GM19468 (cell line): ENCODE results near the gene NKX1-1.
"Not testable (repeated sequence)": the region's sequence is repeated elsewhere in the genome, so short reads cannot be mapped to it uniquely, and the experiment has no call there.

Experiments
- ATAC-seq: cut with Tn5 transposase; IDR thresholded peaks from one replicate; pipeline ENCODE4 v1.9.1; 2021; ENCODE audit warnings: mild to moderate bottlenecking, moderate library complexity, moderate number of reproducible peaks; ENCODE audit not compliant: unreplicated experiment; ENCODE audit errors: extremely low read depth

Gene NKX1-1

DNA sequence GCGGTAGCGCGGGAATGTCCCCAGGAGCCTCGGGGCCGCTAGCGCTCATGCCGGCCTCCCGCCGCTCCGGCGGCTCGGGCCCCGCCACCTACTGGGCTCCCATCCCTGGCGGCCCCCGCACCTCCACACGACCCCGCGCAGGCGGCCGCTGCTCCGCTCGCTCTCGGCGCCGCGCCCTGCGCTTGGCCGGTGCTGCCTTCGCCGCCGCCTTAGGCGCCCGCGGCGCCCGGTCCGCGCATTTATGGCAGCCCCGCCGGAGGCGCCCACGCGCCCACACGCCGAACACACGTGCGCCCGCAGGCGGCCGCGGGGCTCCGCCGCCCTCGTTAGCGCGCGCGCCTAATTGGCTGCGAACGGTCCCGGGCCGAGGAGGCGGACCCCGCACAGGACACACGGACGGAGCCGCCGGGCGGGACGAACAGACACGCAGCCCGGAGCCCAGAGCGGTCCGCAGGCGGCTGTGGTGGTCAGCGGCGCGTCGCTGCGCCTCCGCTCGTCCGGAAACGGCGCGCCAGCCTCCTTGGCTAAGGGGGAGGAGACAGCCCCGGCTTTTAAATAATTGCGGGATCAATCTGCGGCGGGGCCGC lies at the start of gene NKX1-1:
Gene NKX1-1 (minus strand): TSS at position 49 of the 587 bp plus-strand sequence. CDS start 0 bp downstream, at position 49.
- no peak for ATAC-seq

GRCh38 chr4:1453731-1454130 lies 47.5 kb upstream of the NKX1-1 start:
- ATAC-seq = no peak

GRCh38 chr4:1452431-1453051 lies 46.3 kb upstream of the NKX1-1 start:
- no peak for ATAC-seq

- no peak for ATAC-seq
Measured at GRCh38 chr4:1451752-1452122, 45.5 kb upstream of the NKX1-1 start.

- ATAC-seq = no peak
Measured at GRCh38 chr4:1451106-1451751, 45.0 kb upstream of the NKX1-1 start.

DNA sequence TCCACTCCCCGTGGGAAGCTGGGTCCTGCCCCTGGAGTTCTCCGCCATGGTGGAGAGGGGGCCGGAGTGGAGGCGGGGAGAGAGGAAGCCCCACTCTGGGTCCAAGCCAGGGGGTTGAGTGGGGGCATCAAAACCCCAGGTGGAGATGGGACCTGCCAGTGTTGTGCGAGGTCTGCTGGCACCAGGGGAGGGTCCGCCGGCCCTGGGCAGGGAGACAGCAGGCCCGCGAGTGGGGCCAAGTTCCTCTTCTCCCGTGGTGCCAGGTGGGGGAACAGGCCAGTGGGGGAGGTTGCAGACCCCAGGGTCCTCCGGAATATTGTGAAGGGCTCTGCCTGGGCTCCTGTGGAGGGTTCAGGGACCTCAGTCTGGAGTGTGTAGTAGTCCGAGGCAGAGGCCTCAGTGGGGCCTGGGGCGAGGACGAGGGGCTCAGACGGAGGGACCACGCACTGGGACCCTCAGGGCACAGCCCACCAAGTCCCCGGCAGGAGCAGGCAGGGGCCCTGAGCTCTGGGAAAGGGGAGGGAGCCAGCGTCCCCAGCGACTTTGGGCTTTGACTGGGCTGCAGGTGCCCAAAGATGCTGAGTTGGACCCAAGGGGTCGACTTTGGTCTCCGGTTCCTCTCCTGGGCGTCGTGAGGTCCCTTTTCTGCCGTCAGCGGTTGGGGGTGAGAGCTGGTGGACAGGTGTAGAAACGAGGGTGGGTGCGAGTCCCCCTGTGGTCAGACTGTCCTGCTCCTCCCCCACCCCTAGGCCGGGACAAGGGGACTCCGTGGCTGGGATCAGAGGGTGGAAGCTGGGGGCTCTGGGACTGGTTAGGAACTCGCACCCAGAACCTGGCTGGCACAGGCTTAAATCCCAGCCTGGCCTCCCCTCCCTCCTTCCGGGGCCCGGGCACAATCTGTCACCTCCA lies 43.8 kb upstream of the NKX1-1 start:
- ATAC-seq = no peak

DNA sequence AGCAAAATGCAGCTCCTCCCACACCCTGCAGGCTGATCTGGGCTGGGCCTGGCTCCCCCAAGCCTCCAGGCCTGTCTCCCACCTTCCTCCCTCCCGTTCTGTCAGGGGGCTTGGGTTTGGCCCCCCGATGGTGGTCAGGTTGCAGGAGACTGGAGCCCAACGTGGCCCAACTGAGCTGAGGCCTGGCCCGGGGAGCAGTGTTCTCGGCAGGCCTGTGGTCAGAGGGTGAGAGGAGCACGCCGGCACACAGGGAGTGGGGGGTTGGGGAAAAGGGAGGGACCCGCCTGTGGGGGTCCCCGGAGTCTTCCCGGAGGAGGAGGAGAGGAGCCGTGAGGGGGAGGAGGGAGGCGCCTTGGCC lies 43.2 kb upstream of the NKX1-1 start:
- ATAC-seq = no peak

DNA sequence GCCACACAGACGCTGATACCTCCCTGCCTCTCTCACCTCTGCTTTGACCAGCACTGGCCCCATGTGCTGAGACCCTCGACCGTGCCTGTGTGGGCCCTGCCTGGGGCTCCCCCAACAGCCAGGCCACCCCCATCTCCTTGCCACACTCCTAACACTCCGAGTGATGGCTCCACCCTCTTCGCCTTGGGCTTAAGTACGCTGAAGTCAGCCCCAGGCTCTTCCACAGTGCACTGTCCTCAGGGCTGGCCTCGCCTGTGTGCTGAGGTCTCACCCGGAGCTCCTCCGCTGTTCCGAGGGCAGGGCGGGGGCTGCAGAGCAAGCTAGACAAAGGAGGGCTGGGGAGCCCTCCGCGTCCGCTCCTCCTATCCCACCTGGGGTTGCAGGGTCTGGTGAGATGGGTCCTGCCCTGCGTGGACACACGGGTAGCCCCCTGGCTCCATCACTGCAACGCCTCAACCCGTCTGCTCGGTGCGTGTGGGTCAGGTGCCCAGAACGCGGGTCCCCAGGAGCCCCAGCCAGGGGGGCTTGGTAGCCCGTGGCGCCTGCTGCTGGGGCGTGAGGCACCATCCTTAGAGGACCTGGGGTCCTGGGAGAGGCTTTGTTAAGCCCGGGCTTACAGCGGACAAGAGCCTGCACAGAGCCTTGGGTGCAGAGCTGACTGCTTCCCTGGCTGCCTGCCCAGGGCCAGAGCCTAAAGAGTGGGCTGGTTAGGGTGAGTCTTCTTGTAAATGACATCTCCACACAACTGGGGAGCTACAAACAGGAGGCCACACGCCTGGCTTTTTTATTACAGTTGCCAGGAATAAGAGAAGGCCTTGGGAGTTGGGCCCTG lies 42.6 kb upstream of the NKX1-1 start:
- ATAC-seq = no peak

GRCh38 chr4:1447676-1448588 lies 41.7 kb upstream of the NKX1-1 start:
- ATAC-seq = no peak

DNA sequence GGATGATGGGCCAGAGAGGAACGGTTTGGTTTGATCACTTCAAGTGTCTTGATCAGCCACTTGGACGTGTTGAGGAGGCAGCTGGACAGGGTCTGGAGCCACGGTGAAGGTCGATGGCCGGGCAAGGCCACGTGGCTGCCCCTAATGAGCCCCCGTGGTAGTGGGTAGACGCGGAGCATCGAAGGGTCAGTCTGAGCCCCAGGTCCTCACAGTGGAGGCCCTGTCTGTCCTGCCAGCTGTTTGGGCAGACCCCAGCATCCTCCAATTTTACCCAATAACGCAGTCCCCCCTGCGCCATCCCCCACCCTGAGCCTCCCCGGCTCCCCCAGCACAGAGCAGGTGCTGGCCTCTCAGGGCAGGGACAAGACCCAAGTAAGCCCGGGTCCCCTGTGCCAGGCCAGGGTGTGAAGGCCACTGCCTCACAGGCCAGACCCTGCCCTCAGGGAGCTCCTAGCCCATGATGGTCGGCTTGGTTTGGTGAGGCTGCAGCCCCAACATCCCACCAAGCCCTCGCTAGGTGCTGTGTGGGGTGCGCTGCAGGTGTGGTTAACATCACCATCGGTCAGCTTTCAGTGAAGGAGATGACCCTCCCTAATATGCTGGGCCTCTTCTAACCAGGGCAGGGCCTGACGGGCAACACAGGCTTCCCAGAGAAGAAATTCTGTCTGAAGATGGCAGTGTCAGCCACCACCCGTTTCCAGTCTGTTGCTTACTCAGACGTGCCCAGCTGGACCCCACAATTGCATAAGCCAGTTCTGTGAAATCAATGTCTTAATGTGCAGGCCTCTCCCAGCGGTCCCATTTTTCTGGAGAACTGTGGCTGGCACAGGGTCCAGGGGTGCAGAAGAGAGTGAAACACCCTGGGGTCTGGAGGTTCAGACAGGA lies 40.5 kb upstream of the NKX1-1 start:
- no peak for ATAC-seq

GRCh38 chr4:1445716-1446445 lies 39.6 kb upstream of the NKX1-1 start:
- ATAC-seq = no peak

DNA sequence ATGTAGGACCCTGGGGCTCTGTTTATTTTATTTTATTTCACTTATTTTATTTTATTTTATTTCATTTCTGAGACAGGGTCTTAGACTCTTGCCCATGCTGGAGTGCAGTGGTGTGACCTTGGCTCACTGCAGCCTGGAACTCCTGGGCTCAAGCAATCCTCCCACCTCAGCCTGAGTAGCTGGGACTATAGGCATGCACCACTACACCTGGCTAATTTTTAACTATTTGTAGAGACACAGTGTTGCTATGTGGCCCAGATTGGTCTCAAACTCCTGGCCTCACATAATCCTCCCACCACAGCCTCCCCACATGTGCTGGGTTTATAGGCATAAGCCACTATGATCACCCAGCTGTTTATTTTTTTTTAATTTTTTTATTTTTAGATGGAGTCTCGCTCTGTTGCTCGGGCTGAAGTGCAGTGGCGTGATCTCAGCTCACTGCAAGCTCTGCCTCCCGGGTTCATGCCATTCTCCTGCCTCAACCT lies 37.5 kb upstream of the NKX1-1 start:
- ATAC-seq = not testable (repeated sequence)

- ATAC-seq = no peak
Measured at GRCh38 chr4:1427010-1427409, 20.8 kb upstream of the NKX1-1 start.

DNA sequence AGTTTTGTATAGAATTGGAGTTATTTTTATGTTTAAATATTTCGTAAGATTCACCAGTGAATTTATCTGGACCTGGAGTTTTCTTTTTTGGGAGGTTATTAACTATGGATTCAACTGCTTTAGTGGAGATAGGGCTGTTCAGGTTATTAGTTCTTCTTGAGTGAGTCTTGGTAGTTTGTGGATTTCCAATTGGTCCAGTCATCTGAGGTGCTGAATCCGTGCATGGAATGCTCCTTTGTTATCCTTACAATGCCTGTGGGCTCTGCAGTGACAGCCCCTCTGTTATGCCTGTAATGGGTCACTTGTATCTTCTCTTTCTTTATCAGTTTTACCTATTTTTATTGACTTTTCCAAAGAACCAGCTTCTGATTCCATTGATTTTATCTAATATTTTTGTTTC lies 15.4 kb upstream of the NKX1-1 start:
- ATAC-seq = no peak

DNA sequence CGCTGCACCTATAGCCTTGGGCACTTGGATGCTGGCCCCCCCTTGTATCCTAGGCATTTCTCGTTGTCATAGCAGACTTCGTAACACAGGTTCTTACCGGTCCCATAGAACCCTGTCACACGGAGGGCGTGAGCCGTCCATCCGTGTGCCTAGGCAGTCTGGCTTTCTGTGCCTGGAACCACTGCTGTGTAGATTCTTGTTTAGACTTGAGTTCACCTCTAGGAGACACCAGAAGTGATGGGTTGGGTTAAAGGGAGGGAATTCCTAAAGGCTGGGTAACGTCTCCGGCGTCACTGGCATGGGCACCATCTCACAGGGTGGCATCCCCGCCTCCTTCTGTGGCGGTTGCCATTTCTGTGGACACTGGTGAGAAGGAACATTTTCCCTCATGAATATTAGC lies 13.5 kb upstream of the NKX1-1 start:
- ATAC-seq = no peak

DNA sequence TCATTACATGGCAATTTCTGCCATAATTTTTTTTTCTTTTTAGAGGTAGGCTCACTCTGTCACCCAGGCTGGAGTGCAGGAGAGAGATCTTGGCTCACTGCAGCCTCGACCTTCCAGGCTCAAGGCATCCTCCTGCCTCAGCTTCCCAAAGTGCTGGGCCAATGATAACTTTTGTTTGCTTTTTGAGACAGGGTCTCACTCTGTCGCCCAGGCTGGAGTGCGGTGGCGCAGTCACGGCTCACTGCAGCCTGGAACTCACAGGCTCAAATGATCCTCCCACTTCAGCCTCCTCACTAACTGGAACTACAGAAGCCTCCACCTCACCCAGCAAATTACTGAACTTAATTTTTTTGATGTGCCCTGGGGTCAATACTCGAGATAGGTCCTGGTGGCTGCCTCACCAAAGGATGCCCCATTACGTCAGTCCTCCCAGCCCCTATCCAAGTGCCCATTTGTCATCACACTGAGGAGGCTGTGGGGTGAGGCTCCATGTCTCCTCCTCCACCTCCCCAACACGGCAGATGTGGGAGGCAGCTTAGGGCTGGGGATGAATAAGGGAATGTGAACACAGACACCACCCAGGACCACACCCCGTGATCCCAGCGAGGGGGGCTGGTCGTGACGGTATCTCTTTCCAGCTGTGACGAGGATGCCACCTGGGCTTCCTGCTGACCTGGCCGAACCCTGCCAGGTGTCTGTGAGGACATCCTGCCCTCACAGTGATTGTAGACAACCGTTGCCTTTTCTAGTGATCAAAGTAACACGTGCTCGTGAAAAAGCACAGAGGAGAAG lies 12.4 kb upstream of the NKX1-1 start:
- ATAC-seq = no peak
